Lung (tissue), 12 donors: ENCODE results near the gene ITPRID1. TPM values are rescaled to one million over a fixed set of nuclear protein-coding genes. Genes with fewer than 3 reads are reported as not detected.

Experiments used
- ATAC-seq: fragments of 200-7000 bp; cut with Tn5 transposase; one replicate; pipeline ENCODE4 v1.9.1; 2020; ENCODE audit warnings: moderate number of reproducible peaks; ENCODE audit not compliant: insufficient read depth, low FRiP score
- DNase-seq, 3 donors: peaks; one replicate each; pipeline ENCODE4 v3.0.0-alpha.2; 2013 to 2017
- H3K27ac ChIP-seq, 2 donors: one replicate each; pipeline ENCODE4 v1.5.1; 2013; ENCODE audit warnings: mild to moderate bottlenecking in 2 of 2, moderate library complexity in 2 of 2, control low read depth in 1 of 2, inconsistent platforms in 1 of 2, low read depth in 1 of 2, low read length in 1 of 2
- H3K27me3 ChIP-seq, 3 donors: one replicate each; pipeline ENCODE4 v1.5.1; 2013; ENCODE audit warnings: low read length in 2 of 3; ENCODE audit not compliant: control insufficient read depth in 3 of 3, insufficient read depth in 3 of 3
- H3K36me3 ChIP-seq, 4 donors: one replicate each; pipeline ENCODE4 v1.5.1; 2013; ENCODE audit warnings: low read length in 4 of 4, mild to moderate bottlenecking in 1 of 4, moderate library complexity in 1 of 4; ENCODE audit not compliant: control insufficient read depth in 4 of 4, insufficient read depth in 4 of 4
- H3K4me1 ChIP-seq, 5 donors: one replicate each; pipeline ENCODE4 v1.5.1; 2013; ENCODE audit warnings: low read length in 5 of 5, mild to moderate bottlenecking in 2 of 5, moderate library complexity in 1 of 5; ENCODE audit not compliant: control insufficient read depth in 5 of 5, insufficient read depth in 5 of 5
- H3K4me3 ChIP-seq: one replicate; pipeline ENCODE4 v1.5.1; 2013; ENCODE audit warnings: mild to moderate bottlenecking, control low read depth, moderate library complexity
- H3K9ac ChIP-seq, 2 donors: one replicate each; pipeline ENCODE4 v1.5.1; 2013; ENCODE audit warnings: low read length in 2 of 2, control low read depth in 1 of 2; ENCODE audit not compliant: insufficient read depth in 1 of 2
- H3K9me3 ChIP-seq, 4 donors: one replicate each; pipeline ENCODE4 v1.5.1; 2013; ENCODE audit warnings: low read length in 3 of 4, mild to moderate bottlenecking in 1 of 4, moderate library complexity in 1 of 4; ENCODE audit not compliant: control insufficient read depth in 4 of 4, insufficient read depth in 3 of 4
- WGBS, 2 donors: extraction: QIAGEN DNeasy Blood & Tissue Kit; methylation state at CpG; one replicate each; pipeline ENCODE4 v1.1.7; 2013; 5-methylcytosine and 5-hydroxymethylcytosine counted together
- polyA plus RNA-seq, 2 donors: library from polyadenylated mRNA; stranded (reverse); fragments of 200-250 nt; gene quantifications; one replicate each; pipeline ENCODE4 v1.2.1, GENCODE V29; 2013
- total RNA-seq, 2 donors: library from RNA; depleted of rRNA in 1 of 2; stranded (reverse); fragments of >200 nt in 1 of 2; gene quantifications; one replicate each; pipeline ENCODE4 v1.2.1, GENCODE V29; 2014 to 2021
- TF ChIP-seq, protein P1 (sequence below): IDR thresholded peaks from 2 replicates; pipeline ENCODE4 v1.5.1; 2012; ENCODE audit warnings: mild to moderate bottlenecking; ENCODE audit errors: control extremely low read depth, extremely low read depth
- donor health status: control.
- donor health status: control.
- donor health status: Bipolar disorder and iron deficiency.
- donor health status: healthy.
- donor health status: DM: yes; HTN: yes; CAD: no.

ITPRID1 gene
- total and polyA plus RNA-seq, 4 donors = 0.03 to 2.4 (median 0.28) TPM

DNA sequence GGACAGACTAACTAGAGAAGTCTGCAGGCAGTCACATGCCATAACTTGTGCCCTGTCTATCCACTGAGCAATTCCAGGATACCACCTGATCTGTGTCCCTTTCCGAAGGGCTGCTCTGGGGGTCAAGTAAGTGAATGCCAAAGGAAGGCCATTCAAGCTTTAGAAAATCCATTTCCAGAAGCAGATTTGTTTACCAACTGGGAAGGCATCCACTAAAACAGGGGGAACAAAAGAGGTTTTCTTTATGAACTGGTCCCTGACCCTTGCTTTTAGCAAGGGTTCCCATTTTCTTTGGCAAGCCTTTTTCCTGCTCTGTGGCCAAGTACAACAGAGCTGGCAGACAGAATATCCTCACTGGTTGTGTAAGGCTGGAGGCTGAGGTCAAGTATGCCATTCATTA is 36.5 kb downstream of the ITPRID1 start:
- TF ChIP-seq, protein P1, sequence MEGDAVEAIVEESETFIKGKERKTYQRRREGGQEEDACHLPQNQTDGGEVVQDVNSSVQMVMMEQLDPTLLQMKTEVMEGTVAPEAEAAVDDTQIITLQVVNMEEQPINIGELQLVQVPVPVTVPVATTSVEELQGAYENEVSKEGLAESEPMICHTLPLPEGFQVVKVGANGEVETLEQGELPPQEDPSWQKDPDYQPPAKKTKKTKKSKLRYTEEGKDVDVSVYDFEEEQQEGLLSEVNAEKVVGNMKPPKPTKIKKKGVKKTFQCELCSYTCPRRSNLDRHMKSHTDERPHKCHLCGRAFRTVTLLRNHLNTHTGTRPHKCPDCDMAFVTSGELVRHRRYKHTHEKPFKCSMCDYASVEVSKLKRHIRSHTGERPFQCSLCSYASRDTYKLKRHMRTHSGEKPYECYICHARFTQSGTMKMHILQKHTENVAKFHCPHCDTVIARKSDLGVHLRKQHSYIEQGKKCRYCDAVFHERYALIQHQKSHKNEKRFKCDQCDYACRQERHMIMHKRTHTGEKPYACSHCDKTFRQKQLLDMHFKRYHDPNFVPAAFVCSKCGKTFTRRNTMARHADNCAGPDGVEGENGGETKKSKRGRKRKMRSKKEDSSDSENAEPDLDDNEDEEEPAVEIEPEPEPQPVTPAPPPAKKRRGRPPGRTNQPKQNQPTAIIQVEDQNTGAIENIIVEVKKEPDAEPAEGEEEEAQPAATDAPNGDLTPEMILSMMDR = no peak
- DNase-seq (peak in 1 of 3 donors; percentile 16), ATAC-seq (no peak)
- H3K27me3 ChIP-seq = no peaks in the 10 kb centered on the region
- H3K4me1 ChIP-seq = peaks cover 0 to 5% (median 0%) of the 10 kb centered on the region in 5 donors
- no peak overlapping the region for H3K4me3 ChIP-seq
- no peak overlapping the region for H3K9ac ChIP-seq
- H3K27ac ChIP-seq = no peak overlapping the region
- 67 to 80% methylated on average over 1 of the region's 1 CpG for WGBS, 2 donors
- no peaks in the 10 kb centered on the region for H3K9me3 ChIP-seq
- no peaks in the 10 kb centered on the region for H3K36me3 ChIP-seq

DNA sequence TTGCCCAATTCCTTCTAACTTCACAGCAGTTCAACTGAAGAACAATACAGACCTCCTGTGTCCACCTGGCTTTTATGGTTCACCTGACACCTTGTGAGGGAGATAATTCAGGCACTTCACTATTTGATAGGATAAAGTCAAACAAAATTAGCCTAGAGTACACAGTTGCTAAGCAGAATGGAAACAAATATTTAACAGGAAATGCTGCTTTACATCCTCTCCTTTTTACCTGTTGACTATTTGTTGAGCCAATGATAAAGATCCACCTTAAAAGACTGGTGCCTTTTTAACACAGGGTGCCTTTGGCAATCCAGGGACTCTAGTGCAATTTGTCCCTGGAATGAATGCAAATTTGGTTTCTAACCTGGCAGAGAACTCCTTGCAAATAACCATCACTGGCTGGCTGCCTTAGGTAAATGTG is 39.8 kb downstream of the ITPRID1 start:
- Histone ChIP-seq H3K4me3 (no peak overlapping the region), H3K27ac (no peak overlapping the region), H3K4me1 (peaks cover 0 to 5% (median 0%) of the 10 kb centered on the region in 5 donors), H3K27me3 (no peaks in the 10 kb centered on the region), H3K36me3 (no peaks in the 10 kb centered on the region), H3K9me3 (peaks cover 0 to 3% (median under 1%) of the 10 kb centered on the region in 4 donors), H3K9ac (no peak overlapping the region)
- DNase-seq (no peak), ATAC-seq (no peak)
- TF ChIP-seq, protein P1 = no peak

DNA sequence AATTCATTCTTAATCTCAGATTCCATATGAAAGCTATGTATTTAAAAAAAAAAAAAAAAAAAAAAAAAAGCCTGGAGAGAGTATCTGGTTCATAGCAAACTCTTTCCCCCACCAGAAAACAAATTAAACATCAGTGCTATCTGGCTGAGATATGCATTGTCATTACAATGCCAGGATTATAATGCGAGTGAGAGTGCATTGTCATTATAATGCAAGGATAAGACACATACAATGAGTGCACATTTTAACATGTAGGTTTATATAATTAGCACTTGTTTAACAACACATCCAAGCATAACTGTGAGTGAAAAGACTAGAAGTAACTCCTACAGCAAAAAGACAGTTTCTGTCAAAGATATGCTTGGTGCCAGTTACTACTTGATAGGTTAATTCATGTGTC is 48.1 kb downstream of the ITPRID1 start:
- no peaks in the 10 kb centered on the region for H3K36me3 ChIP-seq
- no peak overlapping the region for H3K4me3 ChIP-seq
- H3K9me3 ChIP-seq = peaks cover 0 to 3% (median 1%) of the 10 kb centered on the region in 4 donors
- DNase-seq = no peak
- H3K27me3 ChIP-seq = no peaks in the 10 kb centered on the region
- H3K27ac ChIP-seq = no peak overlapping the region
- TF ChIP-seq, protein P1 = no peak
- ATAC-seq = no peak
- 87% methylated on average over 1 of the region's 1 CpG for WGBS, 2 donors
- no peaks in the 10 kb centered on the region for H3K4me1 ChIP-seq
- no peak overlapping the region for H3K9ac ChIP-seq

DNA sequence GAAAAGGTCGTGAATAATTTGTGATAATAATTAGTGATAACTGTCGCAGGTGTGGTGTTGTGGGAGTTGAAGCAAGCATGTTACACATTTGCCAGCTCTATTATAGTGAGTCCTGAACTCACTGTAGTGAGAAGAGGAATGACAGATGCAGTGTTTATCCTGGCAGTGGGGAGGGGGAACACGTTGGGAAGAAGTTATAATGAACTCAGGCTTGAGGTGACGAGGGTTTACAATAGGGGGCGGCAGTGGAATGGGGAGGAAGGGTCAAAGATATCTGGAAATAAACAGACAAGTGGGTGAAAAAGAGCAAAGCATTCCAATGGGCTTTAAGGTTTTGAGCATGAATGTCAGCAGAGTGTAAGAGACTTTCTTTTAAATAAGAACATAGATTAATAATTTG is 49.6 kb downstream of the ITPRID1 start:
- no peak for ATAC-seq
- Histone ChIP-seq H3K36me3 (no peaks in the 10 kb centered on the region), H3K9ac (no peak overlapping the region), H3K4me1 (no peaks in the 10 kb centered on the region), H3K27me3 (no peaks in the 10 kb centered on the region), H3K4me3 (no peak overlapping the region), H3K27ac (no peak overlapping the region), H3K9me3 (peaks cover 0 to 1% (median 0%) of the 10 kb centered on the region in 4 donors)
- TF ChIP-seq, protein P1 = no peak
- DNase-seq = no peak
- 43 to 46% methylated on average over 5 of the region's 5 CpGs for WGBS, 2 donors
